Activated CD8-positive, alpha-beta T cell treated with anti-CD3 and anti-CD28 coated beads for 36 hours (primary cell): ENCODE results near the gene POLK. TPM values are rescaled to one million over a fixed set of nuclear protein-coding genes. Genes with fewer than 3 reads are reported as not detected.
"Not testable (repeated sequence)": the region's sequence is repeated elsewhere in the genome, so short reads cannot be mapped to it uniquely, and the experiment has no call there.

Source experiments
- ATAC-seq: fragments of 200-7000 bp; cut with Tn5 transposase; one replicate; pipeline ENCODE4 v1.10.0; 2021; ENCODE audit warnings: mild to moderate bottlenecking, moderate library complexity
- CTCF ChIA-PET: fragments of 350-600 bp; sonication (Branson Sonifier 250); formaldehyde crosslinking; loops from one replicate; lab custom pipeline; 2021; ENCODE audit warnings: antibody characterized with exemption; lab: Charles Lee
- POLR2A ChIA-PET: fragments of 350-600 bp; sonication (Branson Sonifier 250); formaldehyde crosslinking; loops from one replicate; lab custom pipeline; 2021; ENCODE audit warnings: antibody characterized with exemption; lab: Charles Lee
- DNase-seq: peaks from one replicate; pipeline ENCODE4 v3.0.0-alpha.2; 2020
- H3K27ac Mint-ChIP-seq: one replicate; pipeline ENCODE4 v1.8.0; 2021; ENCODE audit warnings: mild to moderate bottlenecking, mixed read lengths
- H3K27me3 Mint-ChIP-seq: one replicate; pipeline ENCODE4 v1.8.0; 2021; ENCODE audit warnings: mixed read lengths
- H3K36me3 Mint-ChIP-seq: one replicate; pipeline ENCODE4 v1.8.0; 2021; ENCODE audit warnings: low read depth, mixed read lengths
- H3K4me1 Mint-ChIP-seq: one replicate; pipeline ENCODE4 v1.8.0; 2021; ENCODE audit warnings: low read depth, mixed read lengths
- H3K4me3 Mint-ChIP-seq: one replicate; pipeline ENCODE4 v1.8.0; 2021; ENCODE audit warnings: mild to moderate bottlenecking, moderate library complexity, mixed read lengths
- H3K9me3 Mint-ChIP-seq: one replicate; pipeline ENCODE4 v1.8.0; 2021; ENCODE audit warnings: mixed read lengths
- CTCF ChIP-seq: fragments of 200-600 bp; IDR thresholded peaks from one replicate; pipeline ENCODE4 v1.8.0; 2022; ENCODE audit warnings: antibody characterized with exemption, mild to moderate bottlenecking
- intact Hi-C: fragments of 100-400 bp; cut with micrococcal nuclease; formaldehyde crosslinking; loops from one replicate; pipeline ENCODE4 v1.10.0; 2022
- total RNA-seq, 2 experiments: library from RNA; stranded (reverse); gene quantifications; one replicate each; pipeline ENCODE4 v1.2.3, GENCODE V29; 2021

Gene POLK
- total RNA-seq, 2 experiments from 2014 or later, result 29.5 to 30.6 TPM

DNA sequence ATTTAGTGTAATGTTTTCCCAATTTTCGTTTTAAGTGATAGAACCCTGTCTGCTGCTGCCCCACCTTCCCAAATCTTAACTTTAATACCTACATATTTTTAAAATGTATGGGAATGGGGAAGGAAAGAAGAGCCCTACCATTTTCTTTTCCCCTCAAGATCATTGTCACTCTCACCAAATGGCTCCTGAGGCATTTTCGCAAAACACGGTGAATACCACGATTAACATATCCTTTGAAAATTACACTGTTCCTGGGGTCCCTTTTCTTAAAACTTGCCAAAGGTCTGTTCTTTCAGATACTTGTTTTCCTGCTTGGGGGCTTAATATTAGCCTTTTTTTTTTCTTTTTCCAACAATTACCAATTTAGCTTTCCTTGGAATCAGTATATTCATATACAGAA, 36.3 kb upstream of the POLK start:
- peaks cover 14% of the 10 kb centered on the region for H3K4me1 Mint-ChIP-seq
- CTCF ChIA-PET, result no interaction called here

GRCh38 chr5:75481024-75481423, 30.7 kb upstream of the POLK start:
- Mint-ChIP-seq H3K36me3 (peaks cover 43% of the 10 kb centered on the region), H3K9me3 (peaks cover 16% of the 10 kb centered on the region), H3K4me1 (peaks cover 28% of the 10 kb centered on the region), H3K27ac (no peak overlapping the region), H3K4me3 (no peak overlapping the region), H3K27me3 (no peaks in the 10 kb centered on the region)
- DNase-seq (no peak), ATAC-seq (no peak)
- TF ChIP-seq CTCF, result no peak
- ChIA-PET CTCF (no interaction called here), POLR2A (no interaction called here)
- intact Hi-C loops, result no loop called here

More for the DNA sequence above, 36.3 kb upstream of the POLK start:
- intact Hi-C loops, result no loop called here
- ATAC-seq (no peak), DNase-seq (no peak)
- H3K9me3 Mint-ChIP-seq, result peaks cover 18% of the 10 kb centered on the region
- no peak overlapping the region for H3K27ac Mint-ChIP-seq
- POLR2A ChIA-PET, result no interaction called here
- peaks cover 32% of the 10 kb centered on the region for H3K36me3 Mint-ChIP-seq
- TF ChIP-seq CTCF, result no peak
- no peak overlapping the region for H3K4me3 Mint-ChIP-seq
- H3K27me3 Mint-ChIP-seq, result no peaks in the 10 kb centered on the region

GRCh38 chr5:75482482-75482881, 29.2 kb upstream of the POLK start:
- Mint-ChIP-seq H3K9me3 (peaks cover 29% of the 10 kb centered on the region), H3K4me3 (no peak overlapping the region), H3K27ac (no peak overlapping the region), H3K36me3 (peaks cover 56% of the 10 kb centered on the region), H3K27me3 (no peaks in the 10 kb centered on the region), H3K4me1 (peaks cover 34% of the 10 kb centered on the region)
- TF ChIP-seq CTCF, result no peak
- ChIA-PET POLR2A (no interaction called here), CTCF (no interaction called here)
- no peak for ATAC-seq
- intact Hi-C loops, result no loop called here
- no peak for DNase-seq

DNA sequence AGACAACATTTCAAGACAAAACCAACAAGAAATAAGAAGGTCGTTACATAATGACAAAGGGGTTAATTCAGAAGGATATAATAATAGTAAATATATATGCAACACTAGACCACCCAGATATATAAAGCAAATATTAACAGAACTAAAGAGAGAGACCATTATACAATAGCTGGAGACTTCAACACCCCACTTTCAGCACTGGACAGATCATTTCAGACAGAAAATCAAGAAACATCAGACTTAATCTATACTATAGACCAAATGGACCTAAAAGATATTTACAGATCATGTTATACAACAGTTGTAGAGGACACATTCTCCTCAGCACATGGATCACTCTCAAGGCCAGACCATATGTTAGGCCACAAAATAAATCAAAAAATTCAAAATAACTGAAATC, 27.1 kb upstream of the POLK start:
- H3K4me1 Mint-ChIP-seq, result peaks cover 29% of the 10 kb centered on the region
- H3K27ac Mint-ChIP-seq, result no peak overlapping the region
- DNase-seq (no peak), ATAC-seq (no peak)
- no peak for TF ChIP-seq CTCF
- peaks cover 65% of the 10 kb centered on the region for H3K36me3 Mint-ChIP-seq
- no peaks in the 10 kb centered on the region for H3K27me3 Mint-ChIP-seq
- peaks cover 35% of the 10 kb centered on the region for H3K9me3 Mint-ChIP-seq
- H3K4me3 Mint-ChIP-seq, result no peak overlapping the region
- ChIA-PET CTCF (no interaction called here), POLR2A (no interaction called here)
- intact Hi-C loops, result no loop called here

DNA sequence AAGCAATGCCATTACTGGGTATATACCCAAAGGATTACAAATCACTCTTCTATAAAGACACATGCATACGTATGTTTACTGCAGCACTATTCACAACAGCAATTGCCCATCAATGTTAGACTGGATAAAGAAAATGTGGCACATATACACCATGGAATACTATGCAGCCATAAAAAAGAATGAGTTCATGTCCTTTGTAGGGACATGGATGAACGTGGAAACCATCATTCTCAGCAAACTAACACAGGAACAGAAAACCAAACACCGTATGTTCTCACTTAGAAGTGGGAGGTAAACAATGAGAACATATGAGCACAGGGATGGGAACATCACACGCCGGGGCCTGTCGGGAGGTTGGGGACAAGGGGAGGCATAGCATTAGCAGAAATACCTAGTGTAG, 21.8 kb upstream of the POLK start:
- H3K36me3 Mint-ChIP-seq, result peaks cover 69% of the 10 kb centered on the region

GRCh38 chr5:75491621-75492020, 20.1 kb upstream of the POLK start:
- no peak for TF ChIP-seq CTCF
- H3K9me3 Mint-ChIP-seq, result peaks cover 18% of the 10 kb centered on the region
- no peak for DNase-seq
- intact Hi-C loops, result no loop called here
- H3K4me3 Mint-ChIP-seq, result no peak overlapping the region
- ChIA-PET POLR2A (no interaction called here), CTCF (no interaction called here)
- no peak overlapping the region for H3K27ac Mint-ChIP-seq
- ATAC-seq, result no peak
- no peaks in the 10 kb centered on the region for H3K27me3 Mint-ChIP-seq
- peaks cover 19% of the 10 kb centered on the region for H3K4me1 Mint-ChIP-seq
- peaks cover 60% of the 10 kb centered on the region for H3K36me3 Mint-ChIP-seq

More for the DNA sequence above, 21.8 kb upstream of the POLK start:
- H3K27ac Mint-ChIP-seq, DNase-seq, ATAC-seq, H3K4me3 Mint-ChIP-seq, H3K27me3 Mint-ChIP-seq, CTCF ChIA-PET, intact Hi-C loops: not testable (repeated sequence)
- POLR2A ChIA-PET, result interaction anchor here (0.6 kb wide), 1 partner anchor 253 kb away, joined by 3 read pairs; the partner anchor contains the start of gene ANKRD31
- peaks cover 21% of the 10 kb centered on the region for H3K4me1 Mint-ChIP-seq
- peaks cover 32% of the 10 kb centered on the region for H3K9me3 Mint-ChIP-seq
